NT2/D1 (cell line): ENCODE data around the gene SPAAR.

Experiments
- SUZ12 ChIP-seq: IDR thresholded peaks from 2 replicates; pipeline ENCODE4 v1.6.1; 2011; ENCODE audit not compliant: insufficient read length, insufficient read depth; ENCODE audit errors: extremely low read depth
- YY1 ChIP-seq: IDR thresholded peaks from 2 replicates; pipeline ENCODE4 v1.6.1; 2011; ENCODE audit not compliant: insufficient read length, insufficient read depth
- ZNF274 ChIP-seq: IDR thresholded peaks from 2 replicates; pipeline ENCODE4 v1.6.1; 2011; ENCODE audit warnings: mild to moderate bottlenecking, low read depth, low read length

DNA sequence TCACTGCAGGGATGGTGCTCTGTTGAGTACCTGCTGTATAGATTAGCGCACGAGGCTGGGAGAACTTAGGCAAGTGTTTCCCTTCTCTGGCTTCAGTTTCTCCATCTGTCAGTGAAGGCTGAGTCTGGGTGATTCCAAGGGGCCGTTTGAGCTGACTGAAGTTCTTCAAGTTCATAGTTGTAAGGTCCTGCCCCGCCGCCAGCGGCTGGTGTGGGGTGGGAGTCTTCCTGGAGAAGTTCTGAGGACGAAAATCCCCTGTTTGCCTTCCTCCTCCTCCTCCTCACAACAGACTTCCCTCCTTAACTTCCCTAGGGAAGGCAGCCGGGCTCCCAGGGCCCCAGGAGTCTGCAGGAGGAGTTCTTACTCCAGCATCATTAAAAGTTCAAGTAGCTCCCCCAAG is 5.0 kb upstream of the SPAAR start:
- TF ChIP-seq YY1 (no peak), ZNF274 (no peak), SUZ12 (no peak)
